ENCODE results near the gene C6orf47. TPM values are rescaled to one million over a fixed set of nuclear protein-coding genes. Genes with fewer than 3 reads are reported as not detected.

Gene C6orf47
- total and polyA plus RNA-seq, 2 of the 13 experiments (the other 11 are each of a cell fraction or from before 2014, with no cell fraction given), result 1.7 to 18.1 TPM

GRCh38 chr6:31651602-31652191, 8.9 kb downstream of the C6orf47 start (continued):
- TF ChIP-seq, protein P1, sequence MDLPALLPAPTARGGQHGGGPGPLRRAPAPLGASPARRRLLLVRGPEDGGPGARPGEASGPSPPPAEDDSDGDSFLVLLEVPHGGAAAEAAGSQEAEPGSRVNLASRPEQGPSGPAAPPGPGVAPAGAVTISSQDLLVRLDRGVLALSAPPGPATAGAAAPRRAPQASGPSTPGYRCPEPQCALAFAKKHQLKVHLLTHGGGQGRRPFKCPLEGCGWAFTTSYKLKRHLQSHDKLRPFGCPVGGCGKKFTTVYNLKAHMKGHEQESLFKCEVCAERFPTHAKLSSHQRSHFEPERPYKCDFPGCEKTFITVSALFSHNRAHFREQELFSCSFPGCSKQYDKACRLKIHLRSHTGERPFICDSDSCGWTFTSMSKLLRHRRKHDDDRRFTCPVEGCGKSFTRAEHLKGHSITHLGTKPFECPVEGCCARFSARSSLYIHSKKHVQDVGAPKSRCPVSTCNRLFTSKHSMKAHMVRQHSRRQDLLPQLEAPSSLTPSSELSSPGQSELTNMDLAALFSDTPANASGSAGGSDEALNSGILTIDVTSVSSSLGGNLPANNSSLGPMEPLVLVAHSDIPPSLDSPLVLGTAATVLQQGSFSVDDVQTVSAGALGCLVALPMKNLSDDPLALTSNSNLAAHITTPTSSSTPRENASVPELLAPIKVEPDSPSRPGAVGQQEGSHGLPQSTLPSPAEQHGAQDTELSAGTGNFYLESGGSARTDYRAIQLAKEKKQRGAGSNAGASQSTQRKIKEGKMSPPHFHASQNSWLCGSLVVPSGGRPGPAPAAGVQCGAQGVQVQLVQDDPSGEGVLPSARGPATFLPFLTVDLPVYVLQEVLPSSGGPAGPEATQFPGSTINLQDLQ (CRISPR knock-in tag; IDR thresholded peaks at IDR 0.05), result no peak
- TF ChIP-seq MYC (CRISPR knock-in tag; IDR thresholded peaks at IDR 0.05; ENCODE audit: borderline replicate concordance) (0 out of 2 replicates have a peak, but pooled peaks have one; percentile 16), ZNF446 (CRISPR knock-in tag; IDR thresholded peaks at IDR 0.05) (no peak; the same call in 1 of the 2 replicates), RAD51 (IDR thresholded peaks at IDR 0.05; ENCODE audit: borderline replicate concordance) (no peak), ARNT (IDR thresholded peaks at IDR 0.05) (no peak), DBP (CRISPR knock-in tag; IDR thresholded peaks at IDR 0.05; ENCODE audit: not compliant biosample characterization) (no peak), MTF2 (CRISPR knock-in tag; IDR thresholded peaks at IDR 0.05; ENCODE audit: borderline replicate concordance) (no peak), ZSCAN25 (CRISPR knock-in tag; IDR thresholded peaks at IDR 0.05) (no peak), CCDC6 (CRISPR knock-in tag; IDR thresholded peaks at IDR 0.05) (no peak; the same call in 1 of the 2 replicates), ARNTL (CRISPR knock-in tag; IDR thresholded peaks at IDR 0.05) (no peak), REXO4 (CRISPR knock-in tag; IDR thresholded peaks at IDR 0.05; ENCODE audit: borderline replicate concordance) (no peak), ZNF574 (CRISPR knock-in tag; IDR thresholded peaks at IDR 0.05) (0 out of 2 replicates have a peak, but pooled peaks have one; percentile 10), ZNF670 (CRISPR knock-in tag; IDR thresholded peaks at IDR 0.05; ENCODE audit: borderline replicate concordance) (no peak), ZBTB10 (CRISPR knock-in tag; IDR thresholded peaks at IDR 0.05; ENCODE audit: borderline replicate concordance) (no peak)
- TF ChIP-seq, protein P2, sequence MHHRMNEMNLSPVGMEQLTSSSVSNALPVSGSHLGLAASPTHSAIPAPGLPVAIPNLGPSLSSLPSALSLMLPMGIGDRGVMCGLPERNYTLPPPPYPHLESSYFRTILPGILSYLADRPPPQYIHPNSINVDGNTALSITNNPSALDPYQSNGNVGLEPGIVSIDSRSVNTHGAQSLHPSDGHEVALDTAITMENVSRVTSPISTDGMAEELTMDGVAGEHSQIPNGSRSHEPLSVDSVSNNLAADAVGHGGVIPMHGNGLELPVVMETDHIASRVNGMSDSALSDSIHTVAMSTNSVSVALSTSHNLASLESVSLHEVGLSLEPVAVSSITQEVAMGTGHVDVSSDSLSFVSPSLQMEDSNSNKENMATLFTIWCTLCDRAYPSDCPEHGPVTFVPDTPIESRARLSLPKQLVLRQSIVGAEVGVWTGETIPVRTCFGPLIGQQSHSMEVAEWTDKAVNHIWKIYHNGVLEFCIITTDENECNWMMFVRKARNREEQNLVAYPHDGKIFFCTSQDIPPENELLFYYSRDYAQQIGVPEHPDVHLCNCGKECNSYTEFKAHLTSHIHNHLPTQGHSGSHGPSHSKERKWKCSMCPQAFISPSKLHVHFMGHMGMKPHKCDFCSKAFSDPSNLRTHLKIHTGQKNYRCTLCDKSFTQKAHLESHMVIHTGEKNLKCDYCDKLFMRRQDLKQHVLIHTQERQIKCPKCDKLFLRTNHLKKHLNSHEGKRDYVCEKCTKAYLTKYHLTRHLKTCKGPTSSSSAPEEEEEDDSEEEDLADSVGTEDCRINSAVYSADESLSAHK (CRISPR knock-in tag; IDR thresholded peaks at IDR 0.05; ENCODE audit: borderline replicate concordance), result no peak
- TF ChIP-seq, protein P3, sequence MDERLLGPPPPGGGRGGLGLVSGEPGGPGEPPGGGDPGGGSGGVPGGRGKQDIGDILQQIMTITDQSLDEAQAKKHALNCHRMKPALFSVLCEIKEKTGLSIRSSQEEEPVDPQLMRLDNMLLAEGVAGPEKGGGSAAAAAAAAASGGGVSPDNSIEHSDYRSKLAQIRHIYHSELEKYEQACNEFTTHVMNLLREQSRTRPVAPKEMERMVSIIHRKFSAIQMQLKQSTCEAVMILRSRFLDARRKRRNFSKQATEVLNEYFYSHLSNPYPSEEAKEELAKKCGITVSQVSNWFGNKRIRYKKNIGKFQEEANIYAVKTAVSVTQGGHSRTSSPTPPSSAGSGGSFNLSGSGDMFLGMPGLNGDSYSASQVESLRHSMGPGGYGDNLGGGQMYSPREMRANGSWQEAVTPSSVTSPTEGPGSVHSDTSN (CRISPR knock-in tag; IDR thresholded peaks at IDR 0.05), result peak; percentile 77

Data from HepG2 (cell line).